Embryonic facial prominence (tissue), 1 donor: Measurements from ENCODE around the gene SPCS3.
A peak's percentile ranks its signal among the peaks of the same experiment; 100 is the strongest.
"Not testable (repeated sequence)": the region's sequence is repeated elsewhere in the genome, so short reads cannot be mapped to it uniquely, and the experiment has no call there.

Experiments
- DNase-seq: peaks from one replicate; pipeline ENCODE4 v3.0.0-alpha.2; 2016; ENCODE audit errors: extremely low spot score

The SPCS3 gene

DNA sequence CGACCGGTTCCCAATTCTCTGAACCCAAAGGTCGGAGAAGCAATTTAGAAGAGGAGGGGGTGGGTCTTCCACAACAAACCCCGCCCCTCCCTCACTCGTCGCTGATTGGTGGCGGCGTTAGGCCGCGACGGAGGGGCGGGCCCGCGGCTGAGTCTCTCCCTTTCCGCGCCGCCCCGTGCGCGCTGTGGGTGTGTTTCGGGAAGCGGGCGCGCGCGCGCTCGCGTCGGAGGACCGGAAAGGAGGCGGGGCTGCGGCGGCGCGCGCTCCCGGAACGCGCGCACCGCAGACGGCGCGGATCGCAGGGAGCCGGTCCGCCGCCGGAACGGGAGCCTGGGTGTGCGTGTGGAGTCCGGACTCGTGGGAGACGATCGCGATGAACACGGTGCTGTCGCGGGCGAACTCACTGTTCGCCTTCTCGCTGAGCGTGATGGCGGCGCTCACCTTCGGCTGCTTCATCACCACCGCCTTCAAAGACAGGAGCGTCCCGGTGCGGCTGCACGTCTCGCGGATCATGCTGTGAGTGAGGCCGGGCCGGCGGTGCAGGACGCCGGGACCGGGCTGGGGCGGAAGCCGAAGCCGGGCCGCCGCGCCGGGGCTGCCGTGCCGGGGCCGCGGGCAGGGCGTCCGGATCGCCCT is at the start of gene SPCS3:
SPCS3 (plus strand) TSS at position 263 of the 636 bp plus-strand sequence; CDS start at position 374, 111 bp downstream.
- DNase-seq: peak; percentile 90

DNA sequence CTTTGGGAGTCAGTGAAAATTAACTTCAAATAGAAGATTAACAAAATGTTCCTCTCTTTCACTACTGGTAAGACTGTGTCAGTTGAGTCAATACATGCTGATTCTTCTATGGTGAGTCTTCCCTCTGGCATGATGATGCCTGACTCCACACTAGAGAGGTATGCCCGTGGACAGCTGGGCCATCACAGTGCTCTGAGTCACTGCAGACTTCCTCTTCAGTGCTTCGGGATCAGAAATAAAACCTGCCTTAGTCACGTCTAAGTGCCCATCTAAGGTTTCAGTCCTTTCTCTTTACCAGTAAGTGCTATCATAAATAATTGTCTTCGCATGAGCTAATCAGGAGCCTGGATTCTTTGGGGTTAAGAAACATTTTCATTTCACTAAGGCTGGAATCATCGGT is 49.1 kb upstream of the SPCS3 start:
- DNase-seq: no peak

DNA sequence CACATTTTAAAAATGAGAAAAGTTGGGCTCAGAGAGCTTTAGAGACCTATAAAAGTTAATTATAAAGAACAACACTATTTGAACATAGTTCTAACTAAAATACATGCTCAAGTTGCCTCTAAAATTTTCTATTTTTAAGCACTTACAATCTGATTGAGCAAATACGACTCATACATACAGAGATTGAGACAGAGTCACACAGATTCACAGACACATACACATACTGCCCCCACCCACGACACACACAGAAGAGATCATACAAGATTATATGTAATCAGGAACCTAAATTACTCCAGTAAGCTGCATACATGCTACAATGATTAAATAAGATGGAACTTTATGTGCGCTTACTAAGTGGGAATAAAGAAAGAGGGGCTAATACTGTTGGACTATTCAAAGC is 48.0 kb upstream of the SPCS3 start:
- no peak for DNase-seq

DNA sequence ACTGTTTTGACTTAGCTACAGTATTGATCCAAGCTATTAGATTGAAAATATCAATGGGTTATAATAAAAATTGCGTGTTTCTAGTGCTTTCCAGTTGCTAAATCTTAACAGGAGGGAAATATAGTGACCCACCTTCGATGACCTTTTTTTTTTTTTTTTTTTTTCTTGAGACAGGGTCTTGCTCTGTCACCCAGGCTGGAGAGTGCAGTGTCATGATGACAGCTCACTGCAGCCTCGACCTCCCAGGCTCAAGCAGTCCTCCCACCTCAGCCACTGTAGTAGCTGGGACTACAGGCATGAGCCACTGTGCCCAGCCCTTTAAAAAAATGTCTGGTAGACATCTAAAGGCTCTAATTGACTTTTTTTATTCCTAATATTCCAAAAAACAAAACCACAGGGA is 47.0 kb upstream of the SPCS3 start:
- DNase-seq: no peak

DNA sequence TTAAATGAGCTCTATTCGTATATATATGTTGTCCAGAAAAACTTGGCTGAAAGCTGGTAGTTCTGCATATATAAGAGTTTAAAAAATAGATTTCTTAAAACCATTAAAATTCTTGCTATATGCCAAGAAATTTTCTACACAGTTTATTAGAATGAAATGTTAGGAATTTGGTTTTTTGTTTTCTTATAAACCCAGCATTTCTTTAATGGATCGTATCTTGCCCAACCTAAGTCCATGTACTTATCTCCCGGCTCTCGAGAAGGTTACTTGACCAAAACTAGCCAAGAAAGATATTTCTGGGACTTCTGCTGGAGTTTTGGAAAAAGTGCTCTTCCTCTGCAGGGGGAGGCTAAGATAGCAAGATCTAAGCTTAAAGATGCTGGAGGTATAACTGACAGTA is 46.0 kb upstream of the SPCS3 start:
- DNase-seq: no peak

DNA sequence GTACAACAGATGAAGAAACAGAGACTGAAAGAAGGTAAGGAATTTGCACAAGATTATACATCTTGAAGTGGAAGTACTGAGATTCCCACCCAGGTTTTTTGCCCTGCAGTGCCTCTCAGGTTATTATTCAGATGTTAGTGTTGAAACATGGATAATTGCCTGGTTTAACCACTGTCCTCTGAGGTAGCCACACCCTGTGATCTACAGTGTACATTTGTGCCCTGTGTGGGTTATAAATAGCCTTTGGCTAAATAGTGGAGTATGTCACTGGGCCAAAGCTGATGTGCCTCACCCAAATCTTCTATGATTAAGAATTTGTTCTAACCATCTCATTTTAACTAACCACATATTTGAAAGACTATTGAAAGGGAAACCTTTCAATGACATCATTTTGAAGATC is 45.3 kb upstream of the SPCS3 start:
- DNase-seq: no peak

DNA sequence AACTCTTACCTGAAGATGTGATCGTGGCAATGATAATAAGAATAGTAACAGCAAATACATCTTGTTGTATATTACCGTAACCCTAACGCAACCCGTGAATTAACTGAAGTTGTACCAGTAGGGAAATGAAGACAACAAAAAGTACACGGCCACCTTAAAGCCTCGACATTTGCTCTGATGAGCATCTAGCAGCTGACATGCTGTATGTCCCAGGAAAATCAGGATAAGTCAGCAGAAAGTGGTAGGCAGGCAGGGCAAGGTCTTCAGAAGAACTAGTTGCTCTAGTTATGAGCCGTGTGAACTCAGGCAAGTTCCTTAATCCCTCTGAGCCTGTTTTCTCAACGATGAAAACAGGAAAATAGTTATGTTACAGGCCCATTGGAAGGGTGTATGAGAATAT is 43.1 kb upstream of the SPCS3 start:
- no peak for DNase-seq

DNA sequence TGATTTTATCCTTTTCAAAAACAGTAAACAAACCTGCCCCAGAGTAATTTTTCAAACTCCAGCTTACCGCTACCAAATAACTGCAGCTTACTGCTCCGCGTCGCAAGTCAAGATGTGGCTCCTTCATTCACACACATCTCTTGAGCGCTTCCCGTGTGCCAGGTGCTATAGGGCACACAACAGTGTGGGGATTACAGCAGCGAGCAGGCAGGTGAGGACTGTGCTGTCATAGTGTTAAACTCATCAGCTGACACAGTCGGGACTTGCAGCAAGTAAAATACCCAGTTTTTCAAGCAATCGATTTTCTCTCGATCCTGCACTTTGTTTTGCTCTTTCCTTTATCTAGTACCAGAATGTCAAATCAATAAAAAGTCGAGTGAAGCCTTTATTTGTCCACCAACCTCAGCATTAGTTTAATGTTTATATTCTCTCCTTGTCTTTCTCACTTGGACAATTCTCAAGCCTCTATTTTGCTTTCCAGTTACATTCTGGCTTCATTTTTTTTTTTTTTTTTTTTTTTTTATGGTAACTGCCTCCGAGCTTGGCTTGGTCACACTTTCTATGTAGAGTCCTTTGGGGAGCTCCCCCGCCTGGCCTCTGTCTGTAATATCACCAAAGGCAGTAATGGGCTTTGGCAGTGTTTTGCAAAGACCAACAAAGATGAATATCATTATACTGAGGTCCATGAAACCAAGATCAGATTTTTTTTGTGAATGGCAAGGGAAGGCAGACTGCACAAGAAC is 42.4 kb upstream of the SPCS3 start:
- no peak for DNase-seq

DNA sequence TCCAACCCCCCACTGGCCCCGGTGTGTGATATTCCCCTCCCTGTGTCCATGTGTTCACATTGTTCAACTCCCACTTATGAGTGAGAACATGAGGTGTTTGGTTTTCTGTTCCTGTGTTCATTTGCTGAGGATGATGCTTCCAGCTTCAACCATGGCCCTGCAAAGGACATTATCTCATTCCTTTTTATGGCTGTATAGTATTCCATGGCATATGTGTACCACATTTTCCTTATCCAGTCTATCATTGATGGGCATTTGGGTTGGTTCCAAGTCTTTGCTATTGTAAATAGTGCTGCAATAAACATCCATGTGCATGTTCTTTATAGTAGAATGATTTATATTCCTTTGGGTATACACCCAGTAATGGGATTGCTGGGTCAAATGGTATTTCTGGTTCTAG is 40.2 kb upstream of the SPCS3 start:
- DNase-seq: not testable (repeated sequence)

DNA sequence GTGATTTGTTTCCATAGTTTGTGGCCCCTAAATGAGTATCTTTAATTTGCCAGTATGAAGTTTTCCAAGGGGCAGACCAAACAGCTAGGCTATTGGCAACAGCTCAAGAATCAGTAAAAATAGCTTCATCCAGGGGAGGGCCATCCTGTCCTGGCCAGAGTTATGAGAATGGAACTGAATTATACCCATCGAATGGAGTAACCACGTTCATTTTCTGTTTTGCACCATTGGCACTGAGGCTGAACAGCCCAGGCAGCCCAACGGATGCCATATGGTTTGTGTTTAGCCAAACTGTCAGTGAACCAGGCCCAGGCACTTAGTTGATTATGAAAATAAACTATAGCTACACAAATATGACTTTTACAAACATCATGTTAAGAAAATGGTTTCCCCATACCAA is 33.0 kb upstream of the SPCS3 start:
- DNase-seq: no peak

DNA sequence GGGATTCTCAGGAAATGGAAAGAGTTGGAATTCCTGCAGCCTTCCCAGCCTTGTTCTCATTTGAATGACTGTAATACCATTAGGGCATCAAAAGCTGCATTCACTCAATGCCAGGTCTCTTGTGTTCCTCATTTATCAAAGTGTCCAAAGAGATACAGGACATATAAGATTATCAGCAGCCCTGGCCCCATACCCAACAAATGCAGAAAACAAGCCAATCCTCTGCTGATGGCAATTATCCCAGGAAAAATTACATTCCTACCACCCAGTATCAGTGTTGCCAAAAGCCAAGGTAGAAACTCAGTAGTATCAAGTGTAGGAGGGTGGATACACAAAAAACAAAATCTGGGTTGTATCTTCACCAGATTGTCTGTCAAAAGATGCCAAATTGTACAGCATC is 32.2 kb upstream of the SPCS3 start:
- no peak for DNase-seq

DNA sequence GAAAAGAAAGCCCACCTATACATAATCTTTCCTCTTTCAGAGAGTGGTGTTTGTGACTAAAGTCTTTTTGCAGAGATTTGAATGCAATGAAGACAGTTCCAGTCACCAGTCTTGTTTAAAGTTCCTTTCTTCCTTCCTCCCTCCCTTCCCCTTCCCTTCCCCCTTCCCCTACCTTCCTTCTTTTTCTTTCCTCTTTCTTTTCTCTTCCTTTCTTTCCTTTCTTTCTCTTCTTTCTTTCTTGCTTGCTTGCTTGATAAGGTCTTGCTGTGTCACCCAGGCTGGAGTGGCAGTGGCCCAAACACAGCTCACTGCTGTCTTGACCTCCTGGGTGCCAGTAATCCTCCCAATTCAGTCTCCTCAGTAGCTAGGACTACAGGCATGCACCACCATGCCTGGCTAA is 31.7 kb upstream of the SPCS3 start:
- no peak for DNase-seq

DNA sequence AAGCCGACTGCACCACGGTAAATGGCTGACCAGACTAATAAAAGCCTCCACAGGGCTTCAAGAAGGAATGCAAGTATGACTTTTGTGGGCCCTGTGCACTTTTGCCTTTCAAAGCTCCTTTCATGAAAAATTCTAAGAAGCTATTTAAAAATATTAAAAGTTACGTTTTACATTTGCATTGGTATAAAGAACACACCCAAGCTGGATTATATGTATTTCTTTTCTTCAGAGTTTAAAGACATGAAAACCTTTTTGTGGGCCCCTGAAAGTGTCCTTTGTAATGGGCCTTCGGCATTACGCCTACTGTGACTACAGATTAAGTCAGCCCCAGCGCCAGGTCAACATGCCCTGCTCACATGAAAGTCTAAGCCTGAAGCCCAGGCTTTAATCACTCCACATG is 30.2 kb upstream of the SPCS3 start:
- no peak for DNase-seq

DNA sequence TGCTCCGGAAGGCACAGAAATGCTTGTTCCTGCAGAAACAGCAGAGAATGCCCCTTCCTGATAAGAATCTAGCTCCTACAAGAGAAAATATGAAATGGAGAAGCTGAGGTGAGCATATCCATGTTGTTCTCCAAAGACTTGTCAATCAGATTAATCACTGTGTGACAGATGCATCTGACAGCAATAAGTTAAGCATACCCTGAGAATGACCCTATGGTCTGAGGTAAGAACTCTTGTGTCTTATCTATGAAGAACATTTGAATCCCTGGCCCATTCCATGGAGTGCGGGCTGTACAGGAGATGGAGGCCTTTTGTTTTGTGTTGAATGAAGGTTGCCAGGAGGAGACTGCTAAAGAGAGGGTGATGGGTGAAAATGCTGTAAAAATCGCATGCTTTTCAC is 29.2 kb upstream of the SPCS3 start:
- DNase-seq: no peak

DNA sequence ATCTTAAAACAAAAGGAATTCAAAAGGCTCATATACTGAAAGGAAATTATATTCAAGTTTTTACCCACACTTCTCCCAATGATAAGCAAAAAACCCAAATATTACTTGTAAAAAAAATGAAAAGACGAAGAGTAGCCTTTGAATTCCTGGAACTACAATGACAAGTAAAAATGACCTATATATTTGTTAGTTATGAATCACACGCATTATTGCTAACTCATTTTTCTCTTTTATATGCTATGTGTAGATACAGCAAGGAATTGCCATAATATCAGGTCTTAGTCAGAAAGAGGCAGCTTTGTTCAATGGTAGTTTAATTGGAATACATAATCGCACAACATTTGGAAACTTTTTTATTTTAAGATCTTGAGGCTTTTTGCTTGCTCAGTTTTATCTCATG is 28.0 kb upstream of the SPCS3 start:
- DNase-seq: no peak

DNA sequence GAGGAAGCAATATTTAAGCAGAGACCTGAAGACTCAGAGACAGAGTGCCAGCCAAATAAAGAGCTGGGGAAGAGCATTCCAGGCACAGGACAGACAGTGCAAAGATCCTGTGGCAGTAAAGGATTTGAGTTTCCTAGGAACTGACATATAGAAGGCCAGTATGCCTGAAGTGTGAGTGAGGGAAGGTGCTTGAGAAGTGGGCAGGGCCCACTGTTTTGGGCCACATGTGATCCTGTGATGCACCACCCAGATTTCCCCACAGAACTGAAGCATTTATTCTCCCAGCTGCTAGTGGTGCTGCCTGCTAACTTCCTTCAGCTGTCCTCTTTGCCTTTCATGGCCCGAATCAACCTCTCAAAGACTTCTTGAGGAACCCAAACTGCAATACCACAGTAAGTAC is 26.8 kb upstream of the SPCS3 start:
- no peak for DNase-seq

DNA sequence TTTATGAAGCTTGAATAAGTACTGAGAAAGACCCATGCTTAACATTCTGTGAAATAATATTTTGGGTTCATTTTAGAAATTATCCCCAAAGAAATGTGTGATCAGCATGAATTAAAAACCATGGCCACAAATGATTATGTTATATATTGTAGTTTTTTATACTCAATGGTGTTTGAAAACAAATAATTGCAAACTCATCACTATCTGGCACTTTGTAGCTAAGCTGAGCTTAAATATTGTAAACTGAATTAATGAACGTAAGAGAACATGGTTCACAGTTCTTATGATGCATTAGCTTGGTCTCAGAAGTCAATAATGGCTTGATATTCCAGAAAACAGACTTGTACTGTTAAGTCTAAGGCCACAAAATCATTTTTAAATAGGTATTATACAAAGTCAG is 26.1 kb upstream of the SPCS3 start:
- no peak for DNase-seq

DNA sequence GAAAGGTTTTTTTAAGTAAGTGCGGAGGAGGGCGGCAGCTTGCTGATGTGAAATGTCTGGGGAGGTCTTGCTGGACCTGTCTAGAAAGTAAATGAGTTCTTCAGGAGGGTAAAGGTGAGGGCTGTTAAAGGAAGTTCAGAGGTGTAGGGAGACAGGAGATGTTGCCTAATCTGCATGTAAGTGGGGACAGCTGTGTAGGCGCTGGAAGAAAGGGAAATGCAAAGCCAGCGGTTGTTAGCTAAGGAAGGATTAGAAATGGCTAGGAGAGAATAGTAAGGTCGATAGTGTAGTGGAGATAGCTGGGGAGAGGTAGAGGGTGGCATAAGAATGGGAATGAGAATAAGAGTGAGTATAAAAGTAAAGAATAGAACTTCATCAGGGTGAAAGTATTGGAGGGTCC is 23.9 kb upstream of the SPCS3 start:
- not testable (repeated sequence) for DNase-seq

DNA sequence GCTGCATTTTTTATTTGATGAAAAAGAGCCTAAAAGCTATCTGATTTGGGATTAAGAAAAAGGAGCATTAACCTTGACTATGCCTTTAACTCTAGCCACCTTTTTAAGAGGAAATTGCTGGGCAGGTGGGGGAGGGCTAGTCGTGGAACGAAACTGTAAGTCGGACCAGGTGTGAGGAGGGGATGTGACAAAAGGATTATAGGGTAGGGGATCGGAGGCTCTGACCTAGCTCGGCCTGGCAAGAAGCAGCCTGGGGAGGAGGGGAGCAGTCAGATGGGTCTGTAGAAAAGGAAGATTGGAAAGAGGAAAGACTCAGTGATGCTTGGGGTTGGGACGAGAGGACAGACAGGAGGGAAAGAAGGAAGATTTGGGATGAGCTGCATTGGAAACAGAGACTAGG is 21.1 kb upstream of the SPCS3 start:
- no peak for DNase-seq

DNA sequence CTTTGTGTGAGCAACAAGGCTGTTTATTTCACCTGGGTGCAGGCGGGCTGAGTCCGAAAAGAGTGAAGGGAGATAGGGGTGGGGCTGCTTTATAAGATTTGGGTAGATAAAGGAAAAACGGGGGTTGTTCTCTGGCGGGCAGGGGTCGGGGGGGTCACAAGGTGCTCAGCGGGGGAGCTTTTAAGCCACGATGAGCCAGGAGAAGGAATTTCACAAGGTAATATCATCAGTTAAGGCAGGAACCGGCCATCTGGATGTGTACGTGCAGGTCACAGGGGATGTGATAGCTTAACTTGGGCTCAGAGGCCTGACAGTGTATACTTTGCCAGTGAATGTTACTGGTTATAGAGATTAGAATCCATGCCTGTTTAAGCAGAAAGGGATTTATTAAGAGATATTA is 19.7 kb upstream of the SPCS3 start:
- no peak for DNase-seq

DNA sequence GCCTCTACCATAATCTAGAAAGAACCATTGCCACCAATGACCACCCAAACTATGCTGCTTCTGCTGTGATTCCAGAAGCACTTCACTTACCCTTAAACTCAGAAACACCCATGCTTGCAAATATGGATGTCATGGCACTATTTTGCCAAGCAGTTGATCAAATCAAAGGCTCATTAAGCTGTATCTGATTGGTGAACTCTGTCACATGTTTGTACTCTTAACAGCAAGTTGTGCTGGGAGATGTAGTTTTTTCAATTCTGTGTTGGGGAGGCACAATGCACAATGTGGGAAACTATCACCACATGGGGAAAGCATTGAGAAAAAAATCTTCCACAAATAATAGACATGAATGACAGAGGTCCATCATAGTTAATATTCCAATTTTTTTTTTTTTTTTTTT is 19.2 kb upstream of the SPCS3 start:
- DNase-seq: no peak

DNA sequence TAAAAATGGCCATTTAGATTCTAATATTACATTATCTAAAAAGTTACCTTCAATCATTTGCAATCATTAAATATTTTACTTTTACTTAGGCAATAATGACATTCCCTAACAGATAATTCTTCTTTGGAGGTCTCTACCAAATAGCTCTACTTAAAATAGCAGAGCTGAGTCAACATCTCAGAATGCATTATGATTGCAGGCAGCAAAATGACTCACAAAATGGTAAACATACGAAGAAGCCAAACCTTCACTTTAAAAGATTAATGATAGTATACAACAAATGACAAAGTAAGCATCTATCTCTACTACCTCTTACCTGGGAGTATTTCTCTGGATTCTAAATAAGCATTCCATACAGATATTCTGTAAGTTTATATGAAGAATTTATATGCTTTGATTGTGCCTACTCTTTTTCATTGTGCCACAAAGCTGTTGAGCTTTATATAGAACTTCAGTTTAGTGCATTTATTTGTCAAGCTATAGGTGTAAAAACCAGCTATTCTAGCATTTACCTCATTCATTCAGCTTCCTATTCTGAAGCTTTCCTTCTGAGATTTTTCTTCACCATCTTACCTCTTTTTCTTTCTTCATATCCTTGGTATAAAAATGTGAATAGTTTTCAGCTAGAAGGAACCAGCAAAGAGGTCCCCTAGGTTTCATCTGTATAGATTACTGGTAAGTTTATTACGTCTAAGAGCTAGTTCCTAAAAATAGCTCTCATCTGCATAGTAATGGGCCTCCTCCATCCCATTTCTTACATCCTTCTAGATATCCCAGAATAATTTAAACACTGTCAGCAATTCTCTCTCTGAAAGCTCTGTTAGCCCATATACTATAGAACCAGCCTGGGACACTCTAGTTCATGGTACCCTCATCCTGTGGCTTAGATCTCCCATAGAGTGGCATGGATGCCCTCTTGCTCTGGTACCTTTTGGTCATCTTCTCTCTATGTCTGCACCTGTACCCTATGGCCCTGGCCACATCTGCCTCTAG is 17.2 kb upstream of the SPCS3 start:
- no peak for DNase-seq

DNA sequence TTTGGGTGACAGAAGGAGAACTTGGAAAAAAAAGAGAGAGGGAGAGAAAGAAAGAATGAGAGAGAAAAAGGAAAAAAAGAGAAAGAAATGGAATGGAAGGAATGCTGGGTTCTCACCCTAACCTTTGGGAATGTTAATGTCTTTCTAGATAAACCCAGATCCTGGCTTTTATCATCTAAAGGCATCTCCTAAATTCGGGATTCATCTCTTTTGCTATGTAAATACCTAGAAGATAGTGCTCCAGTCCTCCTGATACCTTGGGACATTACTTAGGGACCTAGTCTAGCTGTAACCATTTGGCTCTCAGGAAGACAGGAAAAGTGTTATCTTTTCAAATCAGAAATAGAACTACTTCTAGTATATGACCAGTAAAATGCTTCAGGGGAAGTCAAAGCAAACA is 15.8 kb upstream of the SPCS3 start:
- DNase-seq: no peak
